ENCODE results near the gene MAP4K4.
A peak's percentile ranks its signal among the peaks of the same experiment; 100 is the strongest.

MAP4K4 gene

GRCh38 chr2:101873543-101873942, 176.0 kb downstream of the MAP4K4 start:
- H3K27me3 ChIP-seq (ENCODE audit: low read depth, low read length): no peaks in the 10 kb centered on the region
- H3K9ac ChIP-seq (ENCODE audit: low read length): no peak overlapping the region
- H3K36me3 ChIP-seq (replicated peaks; ENCODE audit: low read depth, low read length): peaks cover 79% of the 10 kb centered on the region
- no peak overlapping the region for H3K27ac ChIP-seq (ENCODE audit: low read length)
- H4K20me1 ChIP-seq (ENCODE audit: insufficient read depth, low read length): no peaks in the 10 kb centered on the region
- H3K4me1 ChIP-seq (ENCODE audit: low read length): no peaks in the 10 kb centered on the region
- no peak overlapping the region for H2AFZ ChIP-seq (ENCODE audit: low read depth, low read length)
- TF ChIP-seq EZH2phosphoT487 (IDR thresholded peaks at IDR 0.05; ENCODE audit: low read depth): no peak
- peak; percentile 60 for TF ChIP-seq CTCF (IDR thresholded peaks at IDR 0.05; ENCODE audit: low read depth, low read length)
- H3K79me2 ChIP-seq (ENCODE audit: low read length): no peaks in the 10 kb centered on the region
- no peak overlapping the region for H3K4me2 ChIP-seq (ENCODE audit: low read length)
- H3K9me3 ChIP-seq (ENCODE audit: insufficient read depth, low read length): no peaks in the 10 kb centered on the region
- no peak overlapping the region for H3K4me3 ChIP-seq (ENCODE audit: low read length)

GRCh38 chr2:101874069-101874468, 176.6 kb downstream of the MAP4K4 start:
- Histone ChIP-seq H2AFZ (ENCODE audit: low read depth, low read length) (no peak overlapping the region), H4K20me1 (ENCODE audit: insufficient read depth, low read length) (no peaks in the 10 kb centered on the region), H3K4me1 (ENCODE audit: low read length) (no peaks in the 10 kb centered on the region), H3K27ac (ENCODE audit: low read length) (no peak overlapping the region), H3K4me3 (ENCODE audit: low read length) (no peak overlapping the region), H3K27me3 (ENCODE audit: low read depth, low read length) (no peaks in the 10 kb centered on the region), H3K4me2 (ENCODE audit: low read length) (no peak overlapping the region), H3K9ac (ENCODE audit: low read length) (no peak overlapping the region), H3K79me2 (ENCODE audit: low read length) (no peaks in the 10 kb centered on the region), H3K36me3 (replicated peaks; ENCODE audit: low read depth, low read length) (peaks cover 81% of the 10 kb centered on the region), H3K9me3 (ENCODE audit: insufficient read depth, low read length) (no peaks in the 10 kb centered on the region)
- no peak for TF ChIP-seq CTCF (IDR thresholded peaks at IDR 0.05; ENCODE audit: low read depth, low read length)
- TF ChIP-seq EZH2phosphoT487 (IDR thresholded peaks at IDR 0.05; ENCODE audit: low read depth): no peak

- Histone ChIP-seq H3K79me2 (ENCODE audit: low read length) (peaks cover 2% of the 10 kb centered on the region; the same call in 1 of the 2 replicates), H3K4me1 (ENCODE audit: low read length) (peaks cover 8% of the 10 kb centered on the region), H3K9me3 (ENCODE audit: insufficient read depth, low read length) (no peaks in the 10 kb centered on the region), H4K20me1 (ENCODE audit: insufficient read depth, low read length) (no peaks in the 10 kb centered on the region), H3K4me2 (ENCODE audit: low read length) (no peak overlapping the region), H3K27ac (ENCODE audit: low read length) (no peak overlapping the region), H3K36me3 (replicated peaks; ENCODE audit: low read depth, low read length) (peaks cover 69% of the 10 kb centered on the region), H2AFZ (ENCODE audit: low read depth, low read length) (no peak overlapping the region), H3K9ac (ENCODE audit: low read length) (no peak overlapping the region), H3K27me3 (ENCODE audit: low read depth, low read length) (no peaks in the 10 kb centered on the region), H3K4me3 (ENCODE audit: low read length) (no peak overlapping the region)
- TF ChIP-seq CTCF (IDR thresholded peaks at IDR 0.05; ENCODE audit: low read depth, low read length): no peak
- no peak for TF ChIP-seq EZH2phosphoT487 (IDR thresholded peaks at IDR 0.05; ENCODE audit: low read depth)
Measured at GRCh38 chr2:101879466-101879865, 182.0 kb downstream of the MAP4K4 start.

GRCh38 chr2:101881131-101881530, 183.6 kb downstream of the MAP4K4 start:
- no peak overlapping the region for H2AFZ ChIP-seq (ENCODE audit: low read depth, low read length)
- no peak overlapping the region for H3K4me2 ChIP-seq (ENCODE audit: low read length)
- no peak overlapping the region for H3K4me3 ChIP-seq (ENCODE audit: low read length)
- peaks cover 4% of the 10 kb centered on the region; the same call in 1 of the 2 replicates for H3K79me2 ChIP-seq (ENCODE audit: low read length)
- H3K9ac ChIP-seq (ENCODE audit: low read length): no peak overlapping the region
- no peaks in the 10 kb centered on the region for H3K9me3 ChIP-seq (ENCODE audit: insufficient read depth, low read length)
- no peak for TF ChIP-seq CTCF (IDR thresholded peaks at IDR 0.05; ENCODE audit: low read depth, low read length)
- H3K27ac ChIP-seq (ENCODE audit: low read length): no peak overlapping the region
- no peaks in the 10 kb centered on the region for H4K20me1 ChIP-seq (ENCODE audit: insufficient read depth, low read length)
- peaks cover 9% of the 10 kb centered on the region for H3K4me1 ChIP-seq (ENCODE audit: low read length)
- no peaks in the 10 kb centered on the region for H3K27me3 ChIP-seq (ENCODE audit: low read depth, low read length)
- peaks cover 70% of the 10 kb centered on the region for H3K36me3 ChIP-seq (replicated peaks; ENCODE audit: low read depth, low read length)
